Uterus (tissue), 2 donors: ENCODE measurements around the gene GAPT.

ENCODE experiments used
- POLR2A ChIP-seq, 2 donors: fragments of 450-650 bp; IDR thresholded peaks; one replicate each; pipeline ENCODE4 v1.6.1; 2016; ENCODE audit warnings: antibody characterized with exemption in 2 of 2, mild to moderate bottlenecking in 1 of 2, moderate library complexity in 1 of 2
- TF ChIP-seq, protein P1 (sequence below), 4 experiments: fragments of 200-600 bp in 2 of 4; fragments of 450-650 bp in 2 of 4; sonication (generic) in 2 of 4; IDR thresholded peaks; one replicate each; pipeline ENCODE4 v1.5.1; 2016 to 2019; ENCODE audit warnings: antibody characterized with exemption in 4 of 4, mild to moderate bottlenecking in 2 of 4, moderate library complexity in 1 of 4

DNA sequence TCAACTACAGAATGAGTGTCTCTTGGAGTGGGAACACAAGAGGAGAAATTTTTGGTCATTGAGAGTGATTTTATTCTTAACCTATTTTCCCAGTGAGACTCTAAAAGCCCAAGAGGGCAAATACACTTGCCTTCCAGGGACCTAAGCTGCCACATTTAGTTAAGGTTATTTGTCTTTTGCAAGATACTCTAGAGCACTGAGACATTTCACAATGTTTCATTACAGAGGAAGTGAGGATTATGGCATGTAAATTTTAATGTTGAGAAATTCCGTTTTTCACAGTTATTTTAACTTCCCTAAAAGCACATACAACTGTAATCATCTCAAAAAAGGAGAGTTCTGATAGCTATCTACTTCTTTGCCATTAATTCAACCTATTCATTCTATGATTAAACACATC is 53.0 kb downstream of the GAPT start:
- TF ChIP-seq, protein P1, sequence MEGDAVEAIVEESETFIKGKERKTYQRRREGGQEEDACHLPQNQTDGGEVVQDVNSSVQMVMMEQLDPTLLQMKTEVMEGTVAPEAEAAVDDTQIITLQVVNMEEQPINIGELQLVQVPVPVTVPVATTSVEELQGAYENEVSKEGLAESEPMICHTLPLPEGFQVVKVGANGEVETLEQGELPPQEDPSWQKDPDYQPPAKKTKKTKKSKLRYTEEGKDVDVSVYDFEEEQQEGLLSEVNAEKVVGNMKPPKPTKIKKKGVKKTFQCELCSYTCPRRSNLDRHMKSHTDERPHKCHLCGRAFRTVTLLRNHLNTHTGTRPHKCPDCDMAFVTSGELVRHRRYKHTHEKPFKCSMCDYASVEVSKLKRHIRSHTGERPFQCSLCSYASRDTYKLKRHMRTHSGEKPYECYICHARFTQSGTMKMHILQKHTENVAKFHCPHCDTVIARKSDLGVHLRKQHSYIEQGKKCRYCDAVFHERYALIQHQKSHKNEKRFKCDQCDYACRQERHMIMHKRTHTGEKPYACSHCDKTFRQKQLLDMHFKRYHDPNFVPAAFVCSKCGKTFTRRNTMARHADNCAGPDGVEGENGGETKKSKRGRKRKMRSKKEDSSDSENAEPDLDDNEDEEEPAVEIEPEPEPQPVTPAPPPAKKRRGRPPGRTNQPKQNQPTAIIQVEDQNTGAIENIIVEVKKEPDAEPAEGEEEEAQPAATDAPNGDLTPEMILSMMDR (IDR thresholded peaks at IDR 0.05): no peak
- no peak for TF ChIP-seq POLR2A (IDR thresholded peaks at IDR 0.05)
